HG02970 (cell line): ENCODE data around the gene ALG12.

Experiments used
- ATAC-seq: cut with Tn5 transposase; IDR thresholded peaks from one replicate; pipeline ENCODE4 v1.9.1; 2021; ENCODE audit warnings: mild to moderate bottlenecking, moderate library complexity, moderate number of reproducible peaks; ENCODE audit not compliant: unreplicated experiment, low FRiP score

The ALG12 gene

DNA sequence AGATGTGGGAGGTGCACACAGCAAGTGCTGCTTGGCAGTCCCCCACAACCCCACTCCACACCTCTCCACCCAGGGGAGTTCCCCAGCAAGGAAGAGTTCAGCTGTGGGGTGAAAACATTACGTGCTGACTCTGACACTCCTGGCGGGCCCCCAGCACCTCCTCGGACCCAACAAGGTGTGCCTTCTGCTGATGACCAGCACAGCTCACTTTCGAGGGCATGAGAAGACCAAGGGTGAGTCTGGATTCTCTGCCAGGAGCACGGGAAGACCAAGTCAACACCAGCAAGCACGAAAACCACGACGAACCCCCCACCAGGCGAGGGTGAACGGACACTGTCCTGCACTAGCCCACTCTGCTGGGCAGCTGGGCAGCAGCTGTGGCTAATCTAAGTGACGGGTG lies 1.4 kb downstream of the ALG12 start:
- no peak for ATAC-seq

GRCh38 chr22:49915610-49916009 lies 2.6 kb downstream of the ALG12 start:
- no peak for ATAC-seq

- ATAC-seq, result no peak
Measured at GRCh38 chr22:49914256-49914655, 4.0 kb downstream of the ALG12 start.

- ATAC-seq, result no peak
Measured at GRCh38 chr22:49913446-49913845, 4.8 kb downstream of the ALG12 start.

- no peak for ATAC-seq
Measured at GRCh38 chr22:49913026-49913425, 5.2 kb downstream of the ALG12 start.

DNA sequence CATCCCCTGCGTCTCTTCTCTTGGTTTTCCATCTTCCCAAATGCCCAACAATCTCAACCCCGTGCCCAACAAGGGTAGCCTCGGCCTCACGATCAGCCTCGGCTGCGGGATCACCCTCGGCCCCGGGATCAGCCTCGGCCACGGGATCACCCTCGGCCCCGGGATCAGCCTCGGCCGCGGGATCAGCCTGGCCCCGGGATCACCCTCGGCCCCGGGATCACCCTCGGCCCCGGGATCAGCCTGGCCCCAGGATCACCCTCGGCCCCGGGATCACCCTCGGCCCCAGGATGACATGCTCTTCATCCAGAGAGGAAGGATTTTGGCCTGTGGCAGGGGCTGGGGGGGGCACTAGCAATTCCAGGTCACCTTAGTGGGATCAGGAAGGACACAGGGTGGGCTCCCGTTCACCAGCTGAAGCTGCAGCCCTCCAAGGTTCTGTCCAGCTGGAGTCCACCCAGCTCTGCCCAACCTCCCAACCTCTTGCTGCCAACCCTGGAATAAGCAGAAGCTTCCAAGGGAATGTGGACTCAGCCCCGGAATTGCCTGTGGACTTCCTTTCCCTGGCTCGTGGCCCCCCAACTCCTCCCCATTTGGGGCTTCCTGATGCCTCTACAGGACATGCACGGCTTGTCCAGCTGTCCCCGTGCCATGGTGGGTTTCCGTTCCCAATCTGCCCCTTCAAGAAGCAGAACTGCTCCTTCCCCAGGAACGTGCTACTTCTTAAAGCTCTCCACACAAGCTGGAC lies 6.2 kb downstream of the ALG12 start:
- ATAC-seq, result no peak

DNA sequence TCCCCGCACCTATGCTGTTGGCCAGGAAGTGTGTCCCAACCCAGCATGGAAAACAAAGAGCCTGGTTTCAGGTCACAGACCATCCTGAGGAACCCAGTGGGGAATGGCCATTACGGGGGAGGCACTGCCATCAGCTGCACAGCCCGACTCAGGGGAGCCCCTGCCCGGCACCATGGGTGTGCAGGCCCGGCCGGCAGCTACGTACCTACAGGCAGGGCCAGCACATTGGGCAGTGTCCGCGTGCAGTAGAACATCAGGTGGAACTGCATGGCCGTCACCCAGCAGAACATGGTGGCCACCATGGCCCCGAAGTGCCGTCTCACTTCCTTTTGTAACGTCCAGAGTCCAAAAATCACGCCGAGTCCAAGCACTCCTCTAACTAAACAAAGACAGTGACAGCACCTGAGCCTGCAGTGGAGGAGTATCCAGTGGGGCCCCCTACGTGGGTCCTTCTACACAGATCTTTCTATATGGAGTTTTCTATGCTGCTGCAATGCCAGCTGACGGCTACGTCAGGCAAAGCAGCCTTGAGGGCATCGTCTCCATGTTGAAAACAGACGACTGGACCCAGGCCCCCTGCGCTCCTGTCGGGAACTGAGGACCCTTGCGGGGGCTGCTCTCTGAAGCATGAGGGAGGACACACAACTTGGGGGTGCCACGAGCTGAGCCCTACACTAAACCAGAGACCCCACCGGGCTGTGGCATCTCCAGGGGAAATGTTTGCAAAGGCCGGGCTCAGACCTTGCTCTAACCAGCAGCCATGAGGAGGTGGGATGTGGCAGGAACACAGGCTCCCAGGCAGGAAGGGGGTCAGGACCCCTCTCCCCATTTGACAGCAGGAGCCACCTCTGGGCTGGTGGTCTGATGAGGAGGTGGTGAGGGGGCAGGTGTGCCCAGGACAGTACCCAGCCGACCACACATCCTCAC lies 7.7 kb downstream of the ALG12 start:
- ATAC-seq, result no peak

DNA sequence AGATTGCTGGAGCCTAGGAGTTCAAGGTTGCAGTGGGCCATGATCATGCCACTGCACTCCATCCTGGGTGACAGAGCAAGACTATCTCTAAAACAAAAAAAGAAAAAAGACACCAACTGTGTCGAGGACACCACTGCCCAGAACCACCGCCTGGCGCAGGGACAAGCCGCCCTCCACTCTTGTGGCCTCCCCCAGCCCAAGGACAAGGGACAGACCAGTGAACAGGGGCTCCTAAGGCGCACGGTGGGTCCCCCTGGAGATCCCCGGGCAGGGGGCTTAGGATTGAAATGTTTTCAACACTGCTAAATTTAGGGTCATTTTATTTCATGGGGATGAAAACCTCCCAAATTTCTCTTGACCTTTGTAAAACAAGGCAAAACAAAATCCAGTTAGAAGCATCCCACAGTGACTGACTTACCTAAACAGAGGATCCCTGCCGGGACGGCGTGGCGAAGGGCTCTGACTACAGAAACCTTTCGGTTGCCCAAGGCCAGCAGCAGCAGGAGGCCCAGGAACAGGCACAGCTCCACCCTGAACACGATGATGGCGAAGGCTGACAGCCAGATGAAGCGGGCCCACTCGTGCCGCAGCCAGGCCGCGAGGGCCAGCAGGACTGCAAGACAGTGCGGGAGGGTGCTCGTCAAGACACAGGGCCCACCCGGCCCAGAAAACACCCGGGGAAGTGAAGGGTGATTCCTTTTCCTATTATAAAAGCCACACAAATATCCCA lies 8.6 kb downstream of the ALG12 start:
- no peak for ATAC-seq

DNA sequence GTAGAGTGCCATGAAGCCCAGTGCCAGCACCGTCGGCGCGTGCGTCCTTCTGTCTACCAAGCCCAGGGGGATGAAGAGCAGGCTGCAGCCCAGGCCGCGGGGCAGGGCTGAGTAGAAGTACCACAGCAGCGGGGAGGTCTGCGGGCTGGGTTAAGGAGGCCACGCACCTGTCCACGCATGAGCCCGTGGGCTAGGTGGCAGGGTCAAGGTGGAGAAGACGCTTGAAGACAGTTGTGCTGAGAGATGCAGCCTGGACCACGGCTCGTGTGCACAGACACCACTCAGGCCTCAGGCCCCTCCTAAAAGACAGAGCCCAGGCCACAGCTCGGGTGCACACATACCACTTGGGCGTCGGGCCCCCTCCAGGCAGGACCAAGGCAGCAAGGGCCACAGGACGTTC lies 10.4 kb downstream of the ALG12 start:
- ATAC-seq, result no peak

DNA sequence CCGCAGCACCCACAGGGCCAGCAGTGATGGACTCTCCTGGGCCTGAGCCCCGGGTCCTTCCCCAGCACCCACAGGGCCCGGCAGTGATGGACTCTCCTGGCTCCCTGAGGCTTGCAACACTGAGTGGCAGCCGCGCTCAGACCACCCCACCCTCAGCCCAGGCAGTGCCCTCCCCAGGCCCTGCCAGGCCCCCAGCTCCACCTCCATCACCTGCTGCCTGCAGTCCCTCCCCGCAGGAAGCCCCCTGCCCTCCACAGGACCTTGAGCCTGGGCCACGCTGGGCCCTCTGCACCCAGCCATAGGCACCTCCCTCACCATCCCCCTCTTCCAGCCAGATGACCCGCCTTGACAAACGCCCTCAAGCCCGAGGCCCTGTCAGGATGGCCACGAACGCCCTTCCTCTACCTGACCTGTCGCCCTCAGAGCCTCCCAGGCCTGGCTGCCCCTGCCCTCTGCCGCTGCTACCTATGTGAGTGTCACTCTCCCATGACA lies 11.4 kb downstream of the ALG12 start:
- ATAC-seq, result no peak

- no peak for ATAC-seq
Measured at GRCh38 chr22:49906071-49906798, 12.0 kb downstream of the ALG12 start.

DNA sequence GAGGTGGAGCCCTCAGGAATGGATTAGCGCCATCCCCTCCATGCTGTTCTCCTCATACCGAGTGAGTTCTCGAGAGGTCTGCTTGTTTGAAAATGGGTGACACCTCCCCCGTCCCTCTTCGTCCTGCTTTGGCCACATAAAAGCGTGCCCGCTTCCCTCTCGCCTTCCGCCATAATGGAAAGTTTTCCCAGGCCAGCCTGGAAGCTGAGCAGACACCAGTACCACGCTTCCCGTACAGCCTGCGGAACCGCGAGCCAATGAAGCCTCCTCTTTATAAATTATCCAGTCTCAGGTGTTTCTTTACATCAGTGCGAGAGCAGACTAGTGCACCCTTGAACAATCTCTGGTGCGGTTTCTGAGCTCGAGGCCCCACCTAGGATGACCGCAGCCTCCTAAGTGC lies 12.8 kb downstream of the ALG12 start:
- no peak for ATAC-seq

DNA sequence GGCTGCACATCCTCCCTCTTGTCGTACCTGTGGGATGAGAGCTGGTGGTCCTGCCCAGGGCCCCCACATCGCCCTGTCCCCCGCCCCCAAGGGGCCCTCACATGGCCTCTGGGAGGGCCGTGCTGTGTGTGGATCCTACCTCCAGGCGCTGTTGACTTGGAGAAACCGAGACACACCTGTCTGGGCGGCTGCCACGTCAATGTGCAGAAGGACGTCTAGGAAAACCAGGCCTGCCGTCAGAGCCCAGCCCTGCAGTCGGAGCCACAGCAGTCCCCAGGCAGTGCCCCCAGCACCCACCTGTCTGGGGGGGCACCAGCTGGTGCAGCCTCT lies 14.2 kb downstream of the ALG12 start:
- no peak for ATAC-seq

DNA sequence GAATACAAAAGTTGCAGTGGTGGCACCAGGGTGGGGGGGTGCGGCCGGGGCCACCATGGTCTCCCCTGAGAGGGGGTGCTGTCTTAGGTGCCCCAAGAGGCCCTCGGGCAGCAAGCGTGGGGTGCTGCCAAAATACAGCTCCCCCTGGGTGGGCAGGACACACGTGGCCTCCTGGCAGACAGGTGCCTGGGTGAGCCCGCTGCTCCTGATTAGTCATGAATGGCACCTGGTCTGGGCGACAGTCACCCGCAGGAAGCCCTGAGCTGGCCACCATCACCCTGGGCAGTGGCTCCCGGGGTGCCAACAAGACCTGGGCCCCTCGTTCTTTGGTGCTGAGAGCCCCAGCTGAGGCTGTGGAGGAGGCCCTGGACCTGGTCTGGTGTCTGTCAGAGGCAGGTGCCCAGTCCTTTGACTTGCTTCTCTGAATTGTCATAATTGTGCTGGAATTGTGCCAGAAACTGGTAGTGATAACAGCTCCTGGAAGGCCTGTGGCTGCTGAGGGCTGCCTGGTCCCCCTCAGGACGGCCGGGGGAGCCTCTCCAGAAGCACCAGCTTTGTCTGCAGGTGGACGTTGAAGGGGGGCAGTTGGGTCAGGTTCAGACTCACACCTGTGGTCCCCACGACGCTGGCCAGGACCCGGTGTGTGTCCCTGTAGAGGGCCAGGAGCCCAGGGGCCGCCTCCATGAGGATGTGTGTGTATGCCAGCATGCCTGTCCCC lies 14.8 kb downstream of the ALG12 start:
- no peak for ATAC-seq

- no peak for ATAC-seq
Measured at GRCh38 chr22:49901457-49901856, 16.8 kb downstream of the ALG12 start.

DNA sequence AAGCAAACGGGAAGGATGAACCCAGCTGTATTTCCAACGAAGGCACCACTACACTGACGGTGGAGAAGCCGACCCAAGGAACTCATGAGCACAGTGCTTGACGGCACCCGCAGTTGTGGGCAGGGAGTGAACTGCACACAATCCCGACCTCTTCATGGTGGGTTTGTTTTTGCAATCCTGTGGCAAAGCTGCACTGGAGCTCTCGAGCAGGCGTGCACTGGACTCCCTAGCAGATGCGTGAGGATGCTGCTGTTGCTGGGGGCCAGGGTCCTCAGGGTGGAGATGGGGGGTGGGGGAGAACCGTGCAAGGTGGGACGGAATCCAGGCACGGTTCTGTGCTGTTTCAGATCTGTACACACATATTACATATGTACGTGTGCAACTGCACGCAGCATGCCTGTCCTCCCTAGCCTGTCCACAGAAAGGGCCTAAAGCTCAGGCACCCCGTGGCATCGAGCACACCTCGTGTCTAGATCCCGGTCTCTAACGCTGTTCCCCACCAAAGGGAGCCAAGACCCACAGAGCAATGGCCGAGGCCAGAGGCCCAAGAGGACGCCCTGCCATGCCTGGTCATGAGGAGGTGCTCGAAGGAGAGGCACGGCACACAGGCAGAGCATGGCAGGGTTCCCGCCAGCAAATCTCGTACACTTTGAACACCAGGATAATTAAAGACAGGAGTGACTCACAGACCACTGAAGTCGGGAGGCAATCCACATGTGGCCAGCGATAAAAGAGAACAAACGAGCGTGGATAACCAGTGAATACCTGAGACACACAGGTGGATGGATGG lies 17.6 kb downstream of the ALG12 start:
- no peak for ATAC-seq

DNA sequence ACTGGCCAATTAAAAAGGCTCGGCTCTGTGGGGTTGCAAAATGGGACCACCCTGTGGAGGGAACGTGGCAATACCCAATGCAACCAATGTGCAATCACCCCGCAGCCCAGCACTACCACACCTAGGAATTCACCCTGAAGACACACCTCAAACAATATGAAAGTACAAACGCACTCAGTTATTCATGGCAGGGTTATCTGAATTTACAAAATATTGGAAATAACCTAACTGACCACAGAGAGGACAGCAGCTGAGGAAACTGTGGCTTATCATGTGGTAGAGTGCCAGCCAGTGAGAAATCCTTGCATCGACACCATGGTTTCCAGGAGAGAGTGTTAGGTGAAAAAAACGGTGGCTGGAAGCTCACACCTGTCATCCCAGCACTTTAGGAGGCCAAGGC lies 18.7 kb downstream of the ALG12 start:
- no peak for ATAC-seq

DNA sequence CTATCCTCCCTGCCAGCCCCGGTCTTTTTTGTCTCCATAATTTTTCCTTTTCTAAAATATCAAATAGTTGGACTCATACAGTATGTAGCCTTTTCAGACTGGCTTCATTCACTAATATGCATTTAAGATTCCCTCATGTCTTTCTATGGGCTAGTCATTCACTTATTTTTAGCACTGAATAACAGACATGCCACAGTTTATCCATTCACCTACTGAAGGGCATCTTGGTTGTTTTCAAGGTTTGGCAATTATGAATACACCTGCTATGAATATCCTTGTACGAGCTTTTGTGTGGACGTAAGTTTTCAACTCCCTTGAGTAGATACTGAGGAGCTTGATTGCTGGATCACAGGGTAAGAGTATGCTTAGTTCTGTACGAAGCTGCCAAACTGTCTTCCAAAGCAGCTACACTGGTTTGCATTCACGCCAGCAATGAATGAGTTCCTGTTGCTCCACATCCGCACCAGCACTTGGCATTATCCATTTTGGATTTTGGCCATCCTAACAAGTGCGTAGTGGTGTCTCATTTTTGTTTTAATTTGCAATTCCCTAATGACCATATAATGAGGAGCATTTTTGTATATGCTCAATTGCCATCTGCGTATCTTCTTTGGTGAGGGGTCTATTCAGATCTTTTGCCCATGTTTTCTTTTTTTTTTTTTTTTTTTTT lies 21.1 kb downstream of the ALG12 start:
- ATAC-seq, result no peak
